ENCODE results near the gene FAM222B. TPM values are rescaled to one million over a fixed set of nuclear protein-coding genes. Genes with fewer than 3 reads are reported as not detected.
A peak's percentile ranks its signal among the peaks of the same experiment; 100 is the strongest.

Gene FAM222B
- total and polyA plus RNA-seq, 9 of the 15 experiments (the other 6 are each of a cell fraction or from before 2014, with no cell fraction given) = 4.0 to 34.6 (median 7.5) TPM

GRCh38 chr17:28720247-28720996 is 122.2 kb downstream of the FAM222B start:
- H3K9me3 ChIP-seq (replicated peaks; ENCODE audit: control insufficient read depth, insufficient read depth, low read depth, low read length) = no peaks in the 10 kb centered on the region
- ATAC-seq = peak; percentile 6; the same call in 2 of the 3 replicates
- WGBS (ENCODE audit: insufficient coverage, low coverage, missing lambda C conversion rate) = under 1% methylated on average over 26 of the region's 30 CpGs
- in situ Hi-C loops (cut with MboI) = no loop called here
- peak in 3 of 4 experiments; percentile 27 to 66 (median 30) for DNase-seq (ENCODE audit: extremely low read depth in 1 of 4, low spot score in 3 of 4)
- H2AFZ ChIP-seq (ENCODE audit: low read depth, low read length) = no peak overlapping the region
- peak overlapping the region; percentile 95 for H3K27ac ChIP-seq (ENCODE audit: extremely low read depth, low read depth, low read length)
- ChIA-PET POLR2A (interaction anchor here (0.6 to 11.1 kb wide), 25 partner anchors 8 to 459 kb away, joined by 3 to 367 read pairs (median 4); partner anchors contain the start of genes ALDOC, BLTP2, FAM222B and MYO18A), CTCF (ENCODE audit: low intra/inter-chr PET ratio) (interaction anchor here (1.2 to 2.1 kb wide), 3 partner anchors 30 to 75 kb away, joined by 3 to 10 read pairs (median 5); no protein-coding TSS in a partner anchor)
- H3K79me2 ChIP-seq (ENCODE audit: control insufficient read depth, insufficient read depth, low read length) = peaks cover 66% of the 10 kb centered on the region
- H3K4me2 ChIP-seq (ENCODE audit: insufficient read depth, low read length) = peak overlapping the region; percentile 96
- BruUV-seq (replicated peaks) = TSS peak; percentile 76
- peaks cover 54% of the 10 kb centered on the region for H3K36me3 ChIP-seq (ENCODE audit: control insufficient read depth, insufficient read depth, low read length)
- H3K4me3 ChIP-seq = peak overlapping the region; percentile 75
- FAIRE-seq = no peak
- intact Hi-C loops (cut with micrococcal nuclease) = loop anchor here (10.0 kb wide), 1 partner anchor 394 kb away; no protein-coding TSS in a partner anchor
- no peaks in the 10 kb centered on the region for H3K9me1 ChIP-seq (ENCODE audit: control insufficient read depth, insufficient read depth, low read length)
- peak overlapping the region; percentile 97 to 100 for H3K9ac ChIP-seq (ENCODE audit: insufficient read depth in 1 of 2, low read depth in 2 of 2, low read length in 2 of 2)
- peaks cover 46 to 47% of the 10 kb centered on the region in 2 experiments for H3K4me1 ChIP-seq (replicated peaks in 1 of 2; ENCODE audit: control insufficient read depth in 2 of 2, insufficient read depth in 2 of 2, low read length in 2 of 2)
- peaks cover 47% of the 10 kb centered on the region for H4K20me1 ChIP-seq (replicated peaks; ENCODE audit: control insufficient read depth, insufficient read depth, low read length)
- 0 out of 5 replicates have a peak, but pooled peaks cover 0 to 6% of the 10 kb centered on the region in 2 experiments for H3K27me3 ChIP-seq (ENCODE audit: control insufficient read depth in 2 of 2, insufficient read depth in 2 of 2, low read length in 2 of 2)
- 0 out of 2 replicates have a peak, but pooled peaks have one; percentile 48 for TF ChIP-seq ZNF165 (CRISPR knock-in tag; IDR thresholded peaks at IDR 0.05; ENCODE audit: borderline replicate concordance)
- TF ChIP-seq WHSC1 (IDR thresholded peaks at IDR 0.05; ENCODE audit: low read length) = no peak
- TF ChIP-seq KAT8 (IDR thresholded peaks at IDR 0.05; ENCODE audit: low read depth) = no peak; the same call in 1 of the 2 replicates
- TF ChIP-seq CREB1 (IDR thresholded peaks at IDR 0.05) = no peak
- TF ChIP-seq CREB1 (CRISPR knock-in tag; IDR thresholded peaks at IDR 0.05) = no peak
- TF ChIP-seq ZNF561 (CRISPR knock-in tag; conservative IDR thresholded peaks at IDR 0.05) = no peak
- no peak for TF ChIP-seq CCAR2 (IDR thresholded peaks at IDR 0.05; ENCODE audit: low read depth, low read length)
- TF ChIP-seq, protein P1, sequence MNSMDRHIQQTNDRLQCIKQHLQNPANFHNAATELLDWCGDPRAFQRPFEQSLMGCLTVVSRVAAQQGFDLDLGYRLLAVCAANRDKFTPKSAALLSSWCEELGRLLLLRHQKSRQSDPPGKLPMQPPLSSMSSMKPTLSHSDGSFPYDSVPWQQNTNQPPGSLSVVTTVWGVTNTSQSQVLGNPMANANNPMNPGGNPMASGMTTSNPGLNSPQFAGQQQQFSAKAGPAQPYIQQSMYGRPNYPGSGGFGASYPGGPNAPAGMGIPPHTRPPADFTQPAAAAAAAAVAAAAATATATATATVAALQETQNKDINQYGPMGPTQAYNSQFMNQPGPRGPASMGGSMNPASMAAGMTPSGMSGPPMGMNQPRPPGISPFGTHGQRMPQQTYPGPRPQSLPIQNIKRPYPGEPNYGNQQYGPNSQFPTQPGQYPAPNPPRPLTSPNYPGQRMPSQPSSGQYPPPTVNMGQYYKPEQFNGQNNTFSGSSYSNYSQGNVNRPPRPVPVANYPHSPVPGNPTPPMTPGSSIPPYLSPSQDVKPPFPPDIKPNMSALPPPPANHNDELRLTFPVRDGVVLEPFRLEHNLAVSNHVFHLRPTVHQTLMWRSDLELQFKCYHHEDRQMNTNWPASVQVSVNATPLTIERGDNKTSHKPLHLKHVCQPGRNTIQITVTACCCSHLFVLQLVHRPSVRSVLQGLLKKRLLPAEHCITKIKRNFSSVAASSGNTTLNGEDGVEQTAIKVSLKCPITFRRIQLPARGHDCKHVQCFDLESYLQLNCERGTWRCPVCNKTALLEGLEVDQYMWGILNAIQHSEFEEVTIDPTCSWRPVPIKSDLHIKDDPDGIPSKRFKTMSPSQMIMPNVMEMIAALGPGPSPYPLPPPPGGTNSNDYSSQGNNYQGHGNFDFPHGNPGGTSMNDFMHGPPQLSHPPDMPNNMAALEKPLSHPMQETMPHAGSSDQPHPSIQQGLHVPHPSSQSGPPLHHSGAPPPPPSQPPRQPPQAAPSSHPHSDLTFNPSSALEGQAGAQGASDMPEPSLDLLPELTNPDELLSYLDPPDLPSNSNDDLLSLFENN (IDR thresholded peaks at IDR 0.05; ENCODE audit: low read depth in 2 of 2, low read length in 2 of 2) = no peak
- TF ChIP-seq RBBP5 (IDR thresholded peaks at IDR 0.05; ENCODE audit: borderline replicate concordance, insufficient read depth, low read length, poor library complexity, severe bottlenecking) = no peak
- TF ChIP-seq, protein P2, sequence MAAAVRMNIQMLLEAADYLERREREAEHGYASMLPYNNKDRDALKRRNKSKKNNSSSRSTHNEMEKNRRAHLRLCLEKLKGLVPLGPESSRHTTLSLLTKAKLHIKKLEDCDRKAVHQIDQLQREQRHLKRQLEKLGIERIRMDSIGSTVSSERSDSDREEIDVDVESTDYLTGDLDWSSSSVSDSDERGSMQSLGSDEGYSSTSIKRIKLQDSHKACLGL (CRISPR knock-in tag; IDR thresholded peaks at IDR 0.05; ENCODE audit: borderline replicate concordance, poor library complexity, severe bottlenecking) = no peak
- TF ChIP-seq PRMT5 (CRISPR knock-in tag; IDR thresholded peaks at IDR 0.05) = no peak
- 0 out of 2 replicates have a peak, but pooled peaks have one; percentile 35 for TF ChIP-seq HDGF (IDR thresholded peaks at IDR 0.05)
- TF ChIP-seq PHB2 (IDR thresholded peaks at IDR 0.05; ENCODE audit: low read depth) = no peak
- no peak for TF ChIP-seq SPI1 (IDR thresholded peaks at IDR 0.05; ENCODE audit: borderline replicate concordance, low read depth, low read length)
- TF ChIP-seq E2F6 (IDR thresholded peaks at IDR 0.05; ENCODE audit: borderline replicate concordance in 1 of 2, extremely low read depth in 1 of 2, insufficient read depth in 1 of 2, insufficient read length in 1 of 2, low read depth in 1 of 2, low read length in 1 of 2, poor library complexity in 1 of 2, severe bottlenecking in 1 of 2) = peak in 1 of 2 experiments; percentile 10
- TF ChIP-seq TBP (optimal IDR thresholded peaks at IDR 0.05; ENCODE audit: low read depth, low read length) = no peak

Measured in K562 (cell line).